NT2/D1 (cell line): ENCODE data around the gene FAM110A.

Experiments
- DNase-seq: peaks from one replicate; pipeline ENCODE4 v3.0.0-alpha.2; 2011; ENCODE audit warnings: low read depth, low spot score
- H3K27me3 ChIP-seq: 2 replicates; pipeline ENCODE4 v1.6.0; 2011; ENCODE audit warnings: mild to moderate bottlenecking; ENCODE audit not compliant: insufficient read length, insufficient read depth
- H3K36me3 ChIP-seq: 2 replicates; pipeline ENCODE4 v1.6.1; 2011; ENCODE audit warnings: mild to moderate bottlenecking, low read length, mixed read lengths; ENCODE audit not compliant: insufficient read depth, insufficient read length
- H3K4me1 ChIP-seq: 2 replicates; pipeline ENCODE4 v1.5.1; 2011; ENCODE audit not compliant: insufficient read depth, insufficient read length
- H3K4me3 ChIP-seq: 2 replicates; pipeline ENCODE4 v1.5.1; 2011; ENCODE audit warnings: low read depth; ENCODE audit not compliant: insufficient read length
- H3K9ac ChIP-seq: 2 replicates; pipeline ENCODE4 v1.6.0; 2011; ENCODE audit warnings: low read depth; ENCODE audit not compliant: insufficient read length
- H3K9me3 ChIP-seq: 2 replicates; pipeline ENCODE4 v1.5.1; 2011; ENCODE audit warnings: mild to moderate bottlenecking, low read length; ENCODE audit not compliant: insufficient read depth
- SUZ12 ChIP-seq: IDR thresholded peaks from 2 replicates; pipeline ENCODE4 v1.6.1; 2011; ENCODE audit not compliant: insufficient read length, insufficient read depth; ENCODE audit errors: extremely low read depth
- YY1 ChIP-seq: IDR thresholded peaks from 2 replicates; pipeline ENCODE4 v1.6.1; 2011; ENCODE audit not compliant: insufficient read length, insufficient read depth
- ZNF274 ChIP-seq: IDR thresholded peaks from 2 replicates; pipeline ENCODE4 v1.6.1; 2011; ENCODE audit warnings: mild to moderate bottlenecking, low read depth, low read length

Gene FAM110A

DNA sequence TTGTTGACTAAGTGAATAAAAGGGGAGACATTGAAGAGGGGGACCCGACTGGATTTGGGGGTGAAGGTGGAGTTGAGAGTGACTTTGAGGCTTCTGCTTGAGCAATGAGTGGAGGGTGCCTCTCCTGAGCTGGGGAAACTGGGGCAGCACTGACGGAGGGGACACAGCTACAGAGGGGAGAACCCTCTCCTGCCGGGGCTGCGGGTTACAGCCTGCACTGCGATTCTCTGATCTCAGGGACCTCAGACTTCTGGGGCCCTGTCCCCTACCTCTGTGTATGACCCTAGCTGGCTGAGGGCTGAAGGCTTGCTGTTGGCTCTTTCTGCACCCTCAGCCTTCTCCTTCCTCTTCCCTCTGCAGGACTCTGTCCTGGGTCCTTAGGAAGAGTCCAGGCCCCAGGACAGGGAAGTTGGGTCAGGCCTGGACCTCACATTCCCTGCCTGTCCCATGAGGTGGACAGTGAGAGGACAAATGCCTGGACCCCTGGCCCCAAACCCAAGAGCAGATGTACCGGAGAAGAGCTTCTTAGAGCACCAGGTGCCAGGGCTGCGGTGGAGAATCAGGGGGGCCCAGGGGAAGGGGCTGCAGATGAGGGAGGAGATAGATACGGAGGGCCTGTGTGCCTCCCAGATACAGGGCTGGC, 13.7 kb upstream of the FAM110A start:
- Histone ChIP-seq H3K27me3 (no peaks in the 10 kb centered on the region), H3K36me3 (no peaks in the 10 kb centered on the region), H3K9ac (no peak overlapping the region), H3K4me1 (peaks cover 8% of the 10 kb centered on the region), H3K9me3 (no peaks in the 10 kb centered on the region), H3K4me3 (no peak overlapping the region)
- no peak for TF ChIP-seq YY1
- no peak for TF ChIP-seq ZNF274
- TF ChIP-seq SUZ12, result no peak
- DNase-seq, result no peak

GRCh38 chr20:820323-820953, 13.1 kb upstream of the FAM110A start:
- Histone ChIP-seq H3K9ac (no peak overlapping the region), H3K9me3 (no peaks in the 10 kb centered on the region), H3K27me3 (no peaks in the 10 kb centered on the region), H3K4me1 (peaks cover 8% of the 10 kb centered on the region), H3K36me3 (no peaks in the 10 kb centered on the region), H3K4me3 (no peak overlapping the region)
- no peak for TF ChIP-seq SUZ12
- TF ChIP-seq ZNF274, result no peak
- no peak for TF ChIP-seq YY1
- no peak for DNase-seq

DNA sequence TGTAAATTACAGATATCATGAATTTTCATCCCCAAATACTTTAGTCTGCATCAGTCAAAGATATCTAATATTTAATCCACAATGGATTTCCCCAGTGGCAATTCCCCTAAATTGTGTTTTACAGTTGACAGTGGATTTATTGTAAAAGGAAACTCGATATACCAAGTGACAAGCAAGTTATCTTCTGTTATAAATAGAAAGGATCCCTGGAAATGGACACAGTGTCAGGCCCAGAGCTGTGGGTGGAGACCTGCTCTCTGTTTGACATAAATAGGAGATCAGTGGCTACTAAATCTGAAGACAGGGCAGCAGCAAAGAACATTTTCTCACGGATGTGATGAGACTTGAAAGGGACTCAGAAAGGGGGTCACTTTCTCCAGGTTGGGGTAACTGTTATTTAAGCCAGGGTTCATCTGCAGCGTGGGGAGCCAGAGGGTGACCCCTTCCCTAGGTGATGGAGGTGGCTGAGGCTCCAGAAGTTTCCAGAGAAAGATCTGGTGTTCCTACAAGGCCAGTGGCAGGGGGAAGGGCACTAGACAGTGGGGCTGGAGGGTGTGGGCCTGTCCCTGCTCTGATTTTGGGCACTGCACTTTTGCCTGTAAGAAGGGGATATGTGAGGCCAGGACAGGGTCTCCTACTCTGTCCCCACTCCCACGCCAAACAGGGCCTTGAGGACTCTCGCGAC, 12.3 kb upstream of the FAM110A start:
- no peaks in the 10 kb centered on the region; the same call in 1 of the 2 replicates for H3K9me3 ChIP-seq
- no peaks in the 10 kb centered on the region for H3K27me3 ChIP-seq
- DNase-seq, result no peak
- peak overlapping the region; percentile 34 for H3K9ac ChIP-seq
- H3K36me3 ChIP-seq, result no peaks in the 10 kb centered on the region
- no peak overlapping the region for H3K4me3 ChIP-seq
- TF ChIP-seq YY1 (no peak), SUZ12 (no peak), ZNF274 (no peak)
- peaks cover 6% of the 10 kb centered on the region for H3K4me1 ChIP-seq

- Histone ChIP-seq H3K36me3 (no peaks in the 10 kb centered on the region), H3K4me3 (no peak overlapping the region), H3K4me1 (peaks cover 6% of the 10 kb centered on the region), H3K27me3 (no peaks in the 10 kb centered on the region), H3K9ac (peak overlapping the region; percentile 34), H3K9me3 (no peaks in the 10 kb centered on the region; the same call in 1 of the 2 replicates)
- TF ChIP-seq ZNF274, result no peak
- no peak for TF ChIP-seq SUZ12
- TF ChIP-seq YY1, result no peak
- no peak for DNase-seq
Measured at GRCh38 chr20:821731-822065, 11.8 kb upstream of the FAM110A start.

GRCh38 chr20:822651-823573, 10.6 kb upstream of the FAM110A start:
- Histone ChIP-seq H3K27me3 (no peaks in the 10 kb centered on the region), H3K4me1 (peaks cover 6% of the 10 kb centered on the region), H3K4me3 (no peak overlapping the region), H3K9ac (no peak overlapping the region), H3K36me3 (no peaks in the 10 kb centered on the region), H3K9me3 (no peaks in the 10 kb centered on the region; the same call in 1 of the 2 replicates)
- DNase-seq, result no peak
- TF ChIP-seq ZNF274 (no peak), YY1 (no peak), SUZ12 (no peak)

DNA sequence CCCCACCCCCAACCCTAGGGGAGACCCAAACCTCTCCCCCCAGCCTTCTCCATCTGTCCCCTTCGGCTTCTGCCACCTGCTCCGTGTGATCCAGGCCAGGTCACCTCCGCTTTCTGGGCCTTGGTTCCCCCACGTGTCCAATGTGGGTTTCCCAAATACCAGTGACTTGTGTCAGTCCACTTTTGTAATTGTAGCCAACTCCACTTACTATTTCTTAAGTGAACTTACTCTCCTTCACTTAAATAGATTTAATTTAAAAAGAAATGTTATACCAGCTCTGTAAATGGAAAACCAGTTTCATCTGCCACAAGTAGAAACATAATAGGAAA, 10.0 kb upstream of the FAM110A start:
- Histone ChIP-seq H3K27me3 (no peaks in the 10 kb centered on the region), H3K4me3 (no peak overlapping the region), H3K4me1 (peaks cover 6% of the 10 kb centered on the region), H3K9ac (no peak overlapping the region), H3K36me3 (no peaks in the 10 kb centered on the region), H3K9me3 (no peaks in the 10 kb centered on the region; the same call in 1 of the 2 replicates)
- no peak for TF ChIP-seq YY1
- no peak for TF ChIP-seq ZNF274
- TF ChIP-seq SUZ12, result no peak
- DNase-seq, result no peak
